NCI-H526 treated with DMSO at 0.1 percent for 48 hours (cell line): ENCODE measurements around the gene CPO.

ENCODE experiments used
- DNase-seq: peaks from one replicate; lab custom pipeline; 2025; lab: John Stamatoyannopoulos, UW

CPO gene

GRCh38 chr2:207015901-207016300 lies 76.6 kb downstream of the CPO start:
- no peak for DNase-seq
